ENCODE results near the gene TIMM17A.
"Not testable (repeated sequence)": the region's sequence is repeated elsewhere in the genome, so short reads cannot be mapped to it uniquely, and the experiment has no call there.

TIMM17A gene

GRCh38 chr1:202016022-202016810 lies 60.9 kb downstream of the TIMM17A start:
- no peak for DNase-seq

GRCh38 chr1:202016811-202017748 lies 61.8 kb downstream of the TIMM17A start:
- no peak for DNase-seq

GRCh38 chr1:202017749-202018467 lies 62.6 kb downstream of the TIMM17A start:
- no peak for DNase-seq

GRCh38 chr1:202018468-202019234 lies 63.3 kb downstream of the TIMM17A start:
- no peak for DNase-seq

- not testable (repeated sequence) for DNase-seq
These were observed 63.9 kb downstream of the TIMM17A start for GRCh38 chr1:202019235-202019558.

Measured in effector CD4-positive, alpha-beta T cell (primary cell).